SU-DHL-6 (cell line): Measurements from ENCODE around the gene IFNA4.
"Not testable (repeated sequence)": the region's sequence is repeated elsewhere in the genome, so short reads cannot be mapped to it uniquely, and the experiment has no call there.

Experiments used
- H2AFZ ChIP-seq: fragments of 200-600 bp; sonication (generic); 2 replicates; pipeline ENCODE4 v1.6.1; 2014; ENCODE audit warnings: low read depth, mild to moderate bottlenecking, moderate library complexity, mixed read lengths, antibody characterized with exemption, low read length; ENCODE audit not compliant: severe bottlenecking
- H3F3A ChIP-seq: fragments of 200-600 bp; shearing (Covaris generic); 2 replicates; pipeline ENCODE4 v1.6.0; 2016; ENCODE audit warnings: antibody characterized with exemption, mild to moderate bottlenecking; ENCODE audit not compliant: insufficient read depth
- H3K27ac ChIP-seq: fragments of 200-600 bp; sonication (generic); 2 replicates; pipeline ENCODE4 v1.5.1; 2016; ENCODE audit warnings: low read depth, mild to moderate bottlenecking, low read length, moderate library complexity, mixed read lengths
- H3K27me3 ChIP-seq: fragments of 200-600 bp; sonication (generic), shearing (Covaris generic); 2 replicates; pipeline ENCODE4 v1.6.0; 2014; ENCODE audit warnings: mild to moderate bottlenecking, low read length
- H3K36me3 ChIP-seq: fragments of 200-600 bp; sonication (generic); 2 replicates; pipeline ENCODE4 v1.6.1; 2014; ENCODE audit warnings: mild to moderate bottlenecking, low read length, mixed read lengths
- H3K4me2 ChIP-seq: fragments of 300-600, 200-600 bp; shearing (Covaris generic), sonication (generic); 2 replicates; pipeline ENCODE4 v1.6.0; 2014; ENCODE audit warnings: low read length, low read depth, mild to moderate bottlenecking; ENCODE audit not compliant: poor library complexity, severe bottlenecking
- H3K4me3 ChIP-seq: fragments of 200-600 bp; sonication (generic); 2 replicates; pipeline ENCODE4 v1.5.1; 2014; ENCODE audit warnings: antibody characterized with exemption, low read length, mild to moderate bottlenecking, mixed read lengths; ENCODE audit not compliant: insufficient read depth, poor library complexity, severe bottlenecking
- H3K79me2 ChIP-seq: fragments of 200-600 bp; sonication (generic); 2 replicates; pipeline ENCODE4 v1.6.1; 2014; ENCODE audit warnings: mild to moderate bottlenecking, low read length, moderate library complexity; ENCODE audit not compliant: insufficient read depth
- H3K9ac ChIP-seq: fragments of 200-600 bp; sonication (generic); 2 replicates; pipeline ENCODE4 v1.7.0; 2014; ENCODE audit warnings: mild to moderate bottlenecking, low read length
- H3K9me2 ChIP-seq: fragments of 200-600 bp; sonication (generic); replicated peaks from 2 replicates; pipeline ENCODE4 v1.6.1; 2014; ENCODE audit warnings: low read length; ENCODE audit not compliant: insufficient read depth
- H3K9me3 ChIP-seq: fragments of 200-600 bp; sonication (generic); 2 replicates; pipeline ENCODE4 v1.6.1; 2014; ENCODE audit warnings: low read length, mixed read lengths; ENCODE audit not compliant: insufficient read depth
- H4K20me1 ChIP-seq: fragments of 200-600 bp; sonication (generic); 2 replicates; pipeline ENCODE4 v1.6.1; 2014; ENCODE audit warnings: low read depth, mild to moderate bottlenecking, antibody characterized with exemption, low read length, moderate library complexity, mixed read lengths
- CTCF ChIP-seq: fragments of 200-600 bp; sonication (generic); IDR thresholded peaks from one replicate; pipeline ENCODE4 v1.5.1; 2017; ENCODE audit warnings: antibody characterized with exemption, mild to moderate bottlenecking, low read length, moderate library complexity; ENCODE audit not compliant: insufficient read depth, poor library complexity, severe bottlenecking
- EZH2phosphoT487 ChIP-seq: fragments of 200-600 bp; sonication (generic), shearing (Covaris generic); conservative IDR thresholded peaks from 2 replicates; pipeline ENCODE4 v1.6.1; 2018; ENCODE audit warnings: mild to moderate bottlenecking, antibody characterized with exemption, low read length, moderate library complexity, mixed read lengths

IFNA4 gene

GRCh38 chr9:21233258-21233657 is 45.9 kb upstream of the IFNA4 start:
- no peak overlapping the region for H3K4me3 ChIP-seq
- H2AFZ ChIP-seq = no peak overlapping the region
- TF ChIP-seq EZH2phosphoT487 (no peak), CTCF (no peak)
- no peaks in the 10 kb centered on the region for H3K79me2 ChIP-seq
- H3K4me2 ChIP-seq = no peak overlapping the region
- H3K9me3 ChIP-seq = no peaks in the 10 kb centered on the region
- no peak overlapping the region for H3K27ac ChIP-seq
- no peaks in the 10 kb centered on the region for H4K20me1 ChIP-seq
- no peaks in the 10 kb centered on the region for H3K9me2 ChIP-seq
- no peaks in the 10 kb centered on the region for H3K27me3 ChIP-seq
- no peaks in the 10 kb centered on the region for H3F3A ChIP-seq
- H3K36me3 ChIP-seq = no peaks in the 10 kb centered on the region
- H3K9ac ChIP-seq = no peak overlapping the region

GRCh38 chr9:21228122-21228521 is 40.7 kb upstream of the IFNA4 start, which contains the start of gene IFNA17:
Gene IFNA17, minus strand, starts transcription at chr9:21228222. Its CDS starts 49 bp downstream, at chr9:21228173.
- H4K20me1 ChIP-seq = no peaks in the 10 kb centered on the region
- no peak within 1 kb of the TSS for H3K4me2 ChIP-seq
- no peak for TF ChIP-seq CTCF

GRCh38 chr9:21217211-21217610 is 29.8 kb upstream of the IFNA4 start, which contains the start of gene IFNA16:
Gene IFNA16, minus strand, starts transcription at chr9:21217311. Its CDS starts 6 bp downstream, at chr9:21217305.
- not testable (repeated sequence) for H3K9me2 ChIP-seq, H3K27ac ChIP-seq, H4K20me1 ChIP-seq, H3K79me2 ChIP-seq, H3K4me3 ChIP-seq, H3K9me3 ChIP-seq, H3K36me3 ChIP-seq, H3K27me3 ChIP-seq, H3K9ac ChIP-seq, H3F3A ChIP-seq, H2AFZ ChIP-seq, H3K4me2 ChIP-seq

More at GRCh38 chr9:21228122-21228521, 40.7 kb upstream of the IFNA4 start, which contains the start of gene IFNA17:
- Histone ChIP-seq H3K27ac (no peak within 1 kb of the TSS), H3K9me2 (no peaks in the 10 kb centered on the region), H3K36me3 (no peaks in the 10 kb centered on the region), H3K79me2 (no peaks in the 10 kb centered on the region), H3F3A (no peaks in the 10 kb centered on the region), H3K9ac (no peak within 1 kb of the TSS), H2AFZ (no peak within 1 kb of the TSS), H3K4me3 (no peak within 1 kb of the TSS), H3K27me3 (no peaks in the 10 kb centered on the region), H3K9me3 (no peaks in the 10 kb centered on the region)

DNA sequence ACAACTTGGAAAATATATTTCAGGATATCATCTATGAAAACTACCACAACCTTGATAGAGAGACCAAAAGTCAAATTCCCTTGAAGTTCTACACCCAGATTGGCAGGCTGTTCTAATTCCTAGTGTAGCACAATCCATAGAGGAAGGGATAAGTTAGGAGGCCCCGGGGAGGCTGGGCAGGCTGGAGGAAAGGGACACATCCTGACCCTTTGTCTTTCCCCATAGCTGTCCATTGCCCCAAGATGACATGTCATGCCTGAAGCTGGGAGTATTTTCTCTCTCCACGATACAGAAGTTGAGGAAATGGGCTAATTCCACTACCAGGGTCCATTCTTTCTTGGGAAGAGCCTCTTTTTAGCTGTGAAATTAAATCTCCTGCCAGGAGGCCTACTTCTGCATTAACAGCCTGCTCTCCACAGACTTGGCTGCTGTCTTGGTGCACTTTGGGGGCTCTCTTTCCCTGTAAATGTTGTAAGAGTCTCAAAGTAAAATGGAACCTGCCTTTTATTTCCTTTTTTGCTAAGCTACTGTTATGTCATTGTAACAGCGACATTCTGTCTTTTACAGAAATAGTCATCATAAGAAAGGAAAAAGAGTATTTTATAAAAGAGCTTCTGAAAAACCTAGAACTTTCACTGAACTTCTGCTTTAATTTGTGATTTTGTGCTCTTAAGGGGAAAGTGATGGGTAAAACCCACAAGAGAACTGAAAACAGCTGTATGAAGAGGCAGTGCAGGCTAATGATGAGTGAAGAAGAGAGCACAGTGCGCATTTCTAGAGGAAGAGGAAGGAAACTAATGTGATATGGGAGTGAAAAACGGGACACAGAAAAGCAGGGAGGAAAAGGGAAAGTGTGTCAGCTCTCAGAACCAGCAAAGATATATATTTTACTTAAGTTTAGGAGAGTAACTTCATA is 26.3 kb upstream of the IFNA4 start:
- H2AFZ ChIP-seq, H3K9me3 ChIP-seq, H3K4me2 ChIP-seq, H3F3A ChIP-seq, H3K79me2 ChIP-seq, H3K27ac ChIP-seq, H4K20me1 ChIP-seq, H3K36me3 ChIP-seq, H3K27me3 ChIP-seq, H3K4me3 ChIP-seq, H3K9ac ChIP-seq, H3K9me2 ChIP-seq: not testable (repeated sequence)
- peak; percentile 65 for TF ChIP-seq CTCF

DNA sequence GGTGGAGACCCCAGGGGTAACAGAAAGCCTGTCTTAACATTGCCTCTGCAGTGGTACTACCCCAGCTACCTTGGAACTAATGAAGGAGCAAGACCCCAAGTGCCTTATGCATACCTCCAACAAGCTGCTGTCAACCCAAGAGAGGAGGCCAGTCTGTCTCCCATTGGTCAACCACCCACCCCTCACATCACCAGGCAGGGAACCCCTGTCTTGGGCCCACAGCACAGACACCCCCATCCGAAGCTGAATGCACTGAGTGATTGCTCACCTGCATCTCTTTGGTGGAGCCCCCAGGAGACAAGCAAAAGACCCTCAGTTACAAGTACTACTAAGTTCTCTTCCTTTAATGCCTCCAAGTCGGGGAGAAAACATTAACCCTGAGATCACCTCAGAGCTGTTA is 24.8 kb upstream of the IFNA4 start:
- not testable (repeated sequence) for H3K9me3 ChIP-seq, H3K79me2 ChIP-seq, H3K4me2 ChIP-seq, H3K36me3 ChIP-seq, H3K4me3 ChIP-seq, H4K20me1 ChIP-seq, H2AFZ ChIP-seq, H3K27ac ChIP-seq, H3F3A ChIP-seq, H3K27me3 ChIP-seq, H3K9ac ChIP-seq, H3K9me2 ChIP-seq
